Naive thymus-derived CD4-positive, alpha-beta T cell (primary cell): ENCODE results near the gene ILK. TPM values are rescaled to one million over a fixed set of nuclear protein-coding genes. Genes with fewer than 3 reads are reported as not detected.

Experiments
- ATAC-seq: fragments of 150-1000 bp; cut with Tn5 transposase; 2 replicates; pipeline ENCODE4 v1.10.0; 2021; ENCODE audit warnings: mild to moderate bottlenecking, moderate library complexity
- CTCF ChIA-PET: fragments of 350-600 bp; sonication (Branson Sonifier 250); formaldehyde crosslinking; loops from one replicate; lab custom pipeline; 2021; ENCODE audit warnings: antibody characterized with exemption; lab: Charles Lee
- POLR2A ChIA-PET: fragments of 350-600 bp; sonication (Branson Sonifier 250); formaldehyde crosslinking; loops from one replicate; lab custom pipeline; 2021; ENCODE audit warnings: antibody characterized with exemption, inconsistent platforms; lab: Charles Lee
- DNase-seq, 9 donors: peaks; one replicate each; pipeline versions ENCODE4 v3.0.0 to v3.0.0-alpha.2; 2020 to 2022; ENCODE audit warnings: mixed read lengths in 1 of 9
- H3K27ac ChIP-seq: one replicate; pipeline ENCODE4 v1.7.0; 2013; ENCODE audit warnings: mild to moderate bottlenecking, low read depth, low read length, moderate library complexity
- H3K27me3 ChIP-seq, 2 donors: one replicate each; pipeline ENCODE4 v1.7.0; 2013; ENCODE audit warnings: low read length in 2 of 2, mild to moderate bottlenecking in 2 of 2, moderate library complexity in 2 of 2; ENCODE audit not compliant: control insufficient read depth in 2 of 2, insufficient read depth in 2 of 2
- H3K36me3 ChIP-seq, 3 experiments: 1 replicate in 2 of 3; 2 replicates in 1 of 3; pipeline ENCODE4 v1.7.0; 2013; ENCODE audit warnings: low read length in 3 of 3, mild to moderate bottlenecking in 3 of 3, moderate library complexity in 1 of 3; ENCODE audit not compliant: insufficient read depth in 3 of 3, control insufficient read depth in 2 of 3
- H3K4me1 ChIP-seq, 2 donors: one replicate each; pipeline ENCODE4 v1.7.0; 2013; ENCODE audit warnings: low read length in 2 of 2, mild to moderate bottlenecking in 2 of 2, moderate library complexity in 1 of 2; ENCODE audit not compliant: control insufficient read depth in 2 of 2, insufficient read depth in 2 of 2
- H3K4me3 ChIP-seq: 2 replicates; pipeline ENCODE4 v1.7.0; 2013; ENCODE audit warnings: mild to moderate bottlenecking, low read length
- H3K9me3 ChIP-seq, 3 experiments: 1 replicate in 2 of 3; 2 replicates in 1 of 3; pipeline ENCODE4 v1.7.0; 2013; ENCODE audit warnings: low read length in 3 of 3; ENCODE audit not compliant: control insufficient read depth in 2 of 3
- H3K27ac Mint-ChIP-seq, 9 donors: one replicate each; pipeline ENCODE4 v1.8.0; 2020 to 2022; ENCODE audit warnings: mixed read lengths in 9 of 9, mild to moderate bottlenecking in 8 of 9, moderate library complexity in 5 of 9, inconsistent platforms in 2 of 9
- H3K27me3 Mint-ChIP-seq, 5 donors: one replicate each; pipeline ENCODE4 v1.8.0; 2021 to 2022; ENCODE audit warnings: mixed read lengths in 5 of 5, mild to moderate bottlenecking in 1 of 5
- H3K36me3 Mint-ChIP-seq, 5 donors: one replicate each; pipeline ENCODE4 v1.8.0; 2020 to 2022; ENCODE audit warnings: mixed read lengths in 5 of 5, mild to moderate bottlenecking in 3 of 5, inconsistent platforms in 1 of 5
- H3K4me1 Mint-ChIP-seq, 7 donors: one replicate each; pipeline ENCODE4 v1.8.0; 2020 to 2022; ENCODE audit warnings: mixed read lengths in 7 of 7, mild to moderate bottlenecking in 3 of 7, inconsistent platforms in 1 of 7
- H3K4me3 Mint-ChIP-seq, 10 donors: one replicate each; pipeline ENCODE4 v1.8.0; 2020 to 2022; ENCODE audit warnings: mild to moderate bottlenecking in 10 of 10, mixed read lengths in 10 of 10, moderate library complexity in 6 of 10, inconsistent platforms in 2 of 10
- H3K9me3 Mint-ChIP-seq, 11 donors: one replicate each; pipeline ENCODE4 v1.8.0; 2020 to 2022; ENCODE audit warnings: mixed read lengths in 11 of 11, mild to moderate bottlenecking in 4 of 11, inconsistent platforms in 1 of 11, moderate library complexity in 1 of 11
- intact Hi-C, 2 donors: fragments of 100-400 bp; cut with micrococcal nuclease; formaldehyde crosslinking; loops; one replicate each; pipeline ENCODE4 v1.15.1; 2023
- polyA plus RNA-seq, 2 donors: library from polyadenylated mRNA; unstranded; fragments of 300-500 nt; fragmentation: Illumina TruSeq; gene quantifications; one replicate each; pipeline ENCODE4 v1.2.3, GENCODE V29; 2021
- total RNA-seq, 6 experiments: library from RNA in 5 of 6; stranded (reverse) in 5 of 6; gene quantifications; 1 replicate in 5 of 6; 2 replicates in 1 of 6; pipeline ENCODE4 v1.2.3 and lab custom pipeline; 2021 to 2026

The ILK gene
- total and polyA plus RNA-seq, 7 experiments from 2014 or later, result 34.4 to 165 (median 79.7) TPM

DNA sequence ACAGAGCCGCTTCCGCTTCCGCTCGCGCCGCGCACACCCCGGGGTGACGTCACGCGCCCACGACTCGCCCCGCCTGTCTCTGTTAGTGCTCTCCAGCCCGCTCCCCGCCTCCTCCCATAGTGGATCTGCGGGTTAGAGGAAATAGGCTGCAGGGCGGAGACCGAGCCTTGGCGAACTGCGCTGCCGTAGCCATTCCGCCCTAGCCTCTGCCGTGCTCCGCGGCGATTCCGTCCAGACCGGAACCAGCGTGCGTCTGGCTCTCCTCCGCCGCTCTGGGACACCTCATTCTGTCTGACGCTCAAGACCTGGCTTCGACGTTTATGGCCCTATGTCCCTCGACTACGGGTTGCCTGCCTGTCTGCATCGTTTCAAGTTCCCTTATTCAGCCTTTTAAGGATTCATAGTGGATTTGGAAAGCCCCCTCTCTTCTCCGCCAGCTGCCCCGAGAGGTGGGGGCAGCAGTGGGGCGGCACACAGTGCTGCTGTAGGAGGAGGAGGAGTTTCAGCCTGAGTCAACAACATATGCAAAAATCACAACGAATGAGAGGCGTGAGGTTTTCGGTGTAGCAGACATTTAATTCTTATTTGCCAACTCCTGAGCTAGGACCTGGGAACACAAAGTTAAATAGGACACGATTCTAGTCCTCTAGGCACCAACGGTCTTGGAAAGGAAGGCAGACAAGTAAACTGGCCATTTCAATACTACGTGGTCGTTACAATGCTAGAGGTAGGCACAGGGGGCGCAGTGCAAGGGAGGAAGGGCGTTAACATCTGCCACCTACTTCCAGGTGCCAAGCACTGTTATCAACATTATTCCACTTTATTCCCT lies 8.9 kb downstream of the ILK start, which contains the start of gene TAF10:
Gene TAF10, minus strand, starts transcription at position 4 of the 829 bp plus-strand sequence. CDS start 27 bp downstream, outside the sequence.
- peaks cover 7 to 54% (median 17%) of the 10 kb centered on the region in 5 donors for H3K36me3 Mint-ChIP-seq

DNA sequence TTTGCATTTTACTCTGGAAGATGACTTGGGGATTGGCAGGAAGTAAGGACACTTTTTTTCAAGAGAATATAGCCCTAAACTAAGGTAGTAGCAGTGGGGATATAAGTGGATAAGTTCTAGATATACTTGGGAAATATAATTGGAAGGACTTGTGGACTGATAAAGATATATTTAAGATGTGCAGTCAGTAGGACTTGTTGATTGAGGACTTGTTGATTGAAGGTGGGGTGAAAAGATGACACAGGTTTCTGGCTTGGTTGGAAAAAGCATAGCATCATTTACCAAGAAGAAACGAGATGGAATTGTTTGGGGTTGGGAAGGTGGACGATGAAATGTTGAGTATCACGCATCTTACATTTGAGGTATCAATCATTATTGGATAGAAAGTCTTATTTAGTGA lies 9.9 kb downstream of the ILK start:
- H3K27me3 ChIP-seq, result no peaks in the 10 kb centered on the region
- no peaks in the 10 kb centered on the region for H3K27me3 Mint-ChIP-seq
- no peaks in the 10 kb centered on the region for H3K9me3 ChIP-seq
- DNase-seq, result no peak
- peaks cover 7 to 52% (median 17%) of the 10 kb centered on the region in 3 experiments for H3K36me3 ChIP-seq
- peak overlapping the region; percentile 91 for H3K27ac ChIP-seq
- no peak overlapping the region for H3K27ac Mint-ChIP-seq
- CTCF ChIA-PET, result interaction anchor here (1.3 to 3.9 kb wide), 3 partner anchors 9 to 70 kb away, joined by 7 to 19 read pairs (median 10); partner anchors contain the start of gene MRPL17
- ATAC-seq, result no peak
- H3K4me1 ChIP-seq, result peaks cover 23 to 30% of the 10 kb centered on the region in 2 donors
- intact Hi-C loops, result loop anchor here (2.0 to 10.0 kb wide), 2 partner anchors 133 to 901 kb away; partner anchors contain the start of gene PPFIBP2 (in 1 of the 2)
- POLR2A ChIA-PET, result interaction anchor here (1.8 to 10.3 kb wide), 10 partner anchors 8 to 135 kb away, joined by 4 to 170 read pairs (median 20); partner anchors contain the start of genes ARFIP2, ILK, MRPL17 and RRP8
- H3K4me3 ChIP-seq, result no peak overlapping the region
- no peak overlapping the region for H3K4me3 Mint-ChIP-seq
- peaks cover 9 to 46% (median 32%) of the 10 kb centered on the region in 7 donors for H3K4me1 Mint-ChIP-seq
- H3K9me3 Mint-ChIP-seq, result no peaks in the 10 kb centered on the region
- H3K36me3 Mint-ChIP-seq, result peaks cover 7 to 45% (median 17%) of the 10 kb centered on the region in 5 donors

More for the DNA sequence above, 8.9 kb downstream of the ILK start, which contains the start of gene TAF10:
- CTCF ChIA-PET, result interaction anchor here (0.6 to 3.9 kb wide), 13 partner anchors 8 to 125 kb away, joined by 3 to 19 read pairs (median 4); partner anchors contain the start of gene MRPL17
- peak within 1 kb of the TSS; percentile 83 for H3K4me3 ChIP-seq
- H3K9me3 Mint-ChIP-seq, result no peaks in the 10 kb centered on the region
- no peaks in the 10 kb centered on the region for H3K27me3 ChIP-seq
- peaks cover 9 to 46% (median 33%) of the 10 kb centered on the region in 7 donors for H3K4me1 Mint-ChIP-seq
- intact Hi-C loops, result loop anchor here (1.0 to 10.0 kb wide), 11 partner anchors 8 to 902 kb away; partner anchors contain the start of genes ARFIP2 (in 2 of the 2), FHIP1B (in 2 of the 2), MRPL17 (in 2 of the 2) and TIMM10B (in 2 of the 2)
- H3K4me1 ChIP-seq, result peaks cover 25% of the 10 kb centered on the region in 2 donors
- POLR2A ChIA-PET, result interaction anchor here (0.7 to 10.3 kb wide), 36 partner anchors 9 to 214 kb away, joined by 3 to 170 read pairs (median 6); partner anchors contain the start of genes ARFIP2, ILK, MRPL17 and RRP8
- peak; percentile 94 for ATAC-seq
- no peaks in the 10 kb centered on the region for H3K27me3 Mint-ChIP-seq
- DNase-seq, result peak; percentile 89 to 97 (median 95)
- peak within 1 kb of the TSS; percentile 91 for H3K27ac ChIP-seq
- peak within 1 kb of the TSS in 5 of 9 donors; percentile 90 to 98 (median 96) for H3K27ac Mint-ChIP-seq
- H3K36me3 ChIP-seq, result peaks cover 7 to 59% (median 17%) of the 10 kb centered on the region in 3 experiments
- H3K4me3 Mint-ChIP-seq, result peak within 1 kb of the TSS in 6 of 10 donors; percentile 84 to 94 (median 92)
- H3K9me3 ChIP-seq, result no peaks in the 10 kb centered on the region

DNA sequence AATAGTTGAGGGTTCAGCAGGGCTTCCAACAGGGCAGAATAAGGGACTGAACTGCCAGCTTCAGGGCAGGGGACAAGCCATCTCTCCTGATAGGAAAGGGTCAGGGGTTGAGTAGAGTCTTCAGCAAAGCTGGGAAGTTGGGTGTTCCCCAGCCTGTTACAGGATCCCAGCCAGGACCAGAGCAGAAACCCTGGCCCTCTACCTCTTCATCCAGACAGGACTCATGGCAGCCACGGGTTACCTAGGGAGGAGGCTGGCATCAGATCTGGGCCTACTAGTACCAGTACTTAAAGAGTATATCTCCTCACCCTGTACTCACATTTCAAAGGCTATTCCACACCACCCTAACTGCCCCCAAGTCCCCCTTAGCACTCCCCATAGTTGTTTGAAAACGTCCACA lies 10.9 kb downstream of the ILK start:
- Mint-ChIP-seq H3K9me3 (no peaks in the 10 kb centered on the region), H3K27me3 (no peaks in the 10 kb centered on the region), H3K4me3 (peak overlapping the region in 1 of 10 donors; percentile 15), H3K27ac (peak overlapping the region in 1 of 9 donors; percentile 27), H3K4me1 (peaks cover 9 to 38% (median 27%) of the 10 kb centered on the region in 7 donors), H3K36me3 (peaks cover 7 to 39% (median 17%) of the 10 kb centered on the region in 5 donors)
- no peak overlapping the region for H3K27ac ChIP-seq
- no peak for ATAC-seq
- intact Hi-C loops, result loop anchor here in 1 of 2 donors (10.0 kb wide), 1 partner anchor 900 kb away; the partner anchor contains the start of gene PPFIBP2
- no peak overlapping the region for H3K4me3 ChIP-seq
- H3K4me1 ChIP-seq, result peaks cover 23 to 34% of the 10 kb centered on the region in 2 donors
- ChIA-PET POLR2A (interaction anchor here (1.1 to 3.8 kb wide), 5 partner anchors 11 to 69 kb away, joined by 3 to 38 read pairs (median 8); partner anchors contain the start of genes ILK, MRPL17 and RRP8), CTCF (no interaction called here)
- H3K9me3 ChIP-seq, result no peaks in the 10 kb centered on the region
- DNase-seq, result no peak
- no peaks in the 10 kb centered on the region for H3K27me3 ChIP-seq
- H3K36me3 ChIP-seq, result peaks cover 3 to 42% (median 13%) of the 10 kb centered on the region in 3 experiments

DNA sequence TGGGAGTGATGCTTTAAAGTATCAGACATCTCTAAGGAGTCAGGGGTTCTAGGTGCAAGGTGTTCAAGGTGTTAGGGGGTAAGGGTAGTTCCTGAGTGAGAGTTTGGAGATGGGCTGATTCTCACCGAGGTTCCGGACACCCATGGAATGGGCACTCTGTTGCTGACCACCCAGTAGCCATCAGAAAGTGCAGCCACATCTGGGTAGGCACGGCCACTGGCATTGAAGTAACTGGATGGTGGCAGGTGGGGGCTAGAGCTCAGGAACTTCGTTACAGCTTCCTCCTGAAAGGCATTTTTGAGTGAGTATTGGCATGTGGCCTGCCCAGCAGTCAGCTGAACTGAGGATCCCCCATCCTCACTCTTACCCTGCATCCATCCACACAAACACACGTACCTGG lies 11.5 kb downstream of the ILK start:
- Histone ChIP-seq H3K27ac (no peak overlapping the region), H3K4me1 (peaks cover 23 to 38% of the 10 kb centered on the region in 2 donors), H3K4me3 (no peak overlapping the region), H3K9me3 (no peaks in the 10 kb centered on the region), H3K27me3 (no peaks in the 10 kb centered on the region), H3K36me3 (peaks cover 0 to 36% (median 9%) of the 10 kb centered on the region in 3 experiments)
- Mint-ChIP-seq H3K4me1 (peaks cover 9 to 32% (median 22%) of the 10 kb centered on the region in 7 donors), H3K27ac (peak overlapping the region in 3 of 9 donors; percentile 11 to 63 (median 57)), H3K4me3 (peak overlapping the region in 1 of 10 donors; percentile 15), H3K9me3 (no peaks in the 10 kb centered on the region), H3K36me3 (peaks cover 7 to 33% (median 11%) of the 10 kb centered on the region in 5 donors), H3K27me3 (no peaks in the 10 kb centered on the region)
- ChIA-PET POLR2A (interaction anchor here (1.1 to 2.9 kb wide), 2 partner anchors 57 to 68 kb away, joined by 3 to 8 read pairs; partner anchors contain the start of gene MRPL17), CTCF (no interaction called here)
- intact Hi-C loops, result loop anchor here (5.0 to 10.0 kb wide), 4 partner anchors 37 to 988 kb away; partner anchors contain the start of genes PPFIBP2 (in 1 of the 2) and TRIM34 (in 1 of the 2)
- ATAC-seq (no peak), DNase-seq (no peak)

DNA sequence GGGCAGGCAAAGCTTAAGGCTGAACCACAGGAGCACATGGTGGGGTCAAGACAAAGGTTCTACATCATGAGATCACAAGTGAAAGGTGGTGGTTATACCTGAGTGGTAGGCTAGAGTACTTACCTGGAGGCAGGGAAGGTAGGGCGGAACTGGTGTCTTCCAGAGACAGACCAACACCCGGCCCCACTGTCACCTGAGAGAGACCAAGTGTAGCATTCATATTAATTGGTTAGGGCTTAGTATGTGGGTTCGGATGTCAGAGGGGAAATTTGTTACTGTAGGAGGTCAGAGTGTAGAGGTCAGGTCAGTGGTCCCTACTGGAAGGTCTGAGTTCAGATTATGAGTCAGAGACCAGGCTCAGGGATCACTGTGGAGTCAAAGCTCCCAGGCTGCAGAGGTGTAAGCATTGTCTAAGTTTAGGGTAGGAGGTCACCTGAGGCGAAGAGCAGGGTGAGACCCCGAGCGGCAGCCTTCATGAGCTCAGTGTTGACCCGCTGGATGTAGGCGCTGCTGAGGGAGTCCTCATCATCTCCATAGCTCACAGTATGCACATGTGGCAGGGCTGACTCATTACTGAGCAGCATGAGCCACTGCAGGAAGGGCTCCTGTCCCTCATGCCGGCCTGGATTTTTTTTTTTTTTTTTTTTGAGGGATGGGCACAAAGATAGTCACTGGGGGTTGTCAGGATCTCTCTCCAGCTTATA lies 12.5 kb downstream of the ILK start:
- H3K4me1 ChIP-seq, result peaks cover 17 to 36% of the 10 kb centered on the region in 2 donors
- no peaks in the 10 kb centered on the region for H3K27me3 ChIP-seq
- peaks cover 0 to 26% (median 0%) of the 10 kb centered on the region in 3 experiments for H3K36me3 ChIP-seq
- DNase-seq (no peak), ATAC-seq (no peak)
- POLR2A ChIA-PET, result interaction anchor here (0.7 to 2.9 kb wide), 3 partner anchors 38 to 73 kb away, joined by 3 to 8 read pairs (median 7); partner anchors contain the start of gene MRPL17
- H3K4me3 ChIP-seq, result no peak overlapping the region
- H3K9me3 Mint-ChIP-seq, result no peaks in the 10 kb centered on the region
- no peaks in the 10 kb centered on the region for H3K27me3 Mint-ChIP-seq
- no peaks in the 10 kb centered on the region for H3K9me3 ChIP-seq
- CTCF ChIA-PET, result interaction anchor here (1.1 kb wide), 1 partner anchor 67 kb away, joined by 3 read pairs; the partner anchor contains the start of gene MRPL17
- peak overlapping the region in 4 of 10 donors; percentile 2 to 60 (median 30) for H3K4me3 Mint-ChIP-seq
- peaks cover 7 to 24% (median 10%) of the 10 kb centered on the region in 5 donors for H3K36me3 Mint-ChIP-seq
- peaks cover 9 to 22% (median 13%) of the 10 kb centered on the region in 7 donors for H3K4me1 Mint-ChIP-seq
- no peak overlapping the region for H3K27ac ChIP-seq
- peak overlapping the region in 6 of 9 donors; percentile 8 to 57 (median 22) for H3K27ac Mint-ChIP-seq
- intact Hi-C loops, result loop anchor here (5.0 to 10.0 kb wide), 4 partner anchors 36 to 989 kb away; partner anchors contain the start of genes PPFIBP2 (in 1 of the 2) and TRIM34 (in 1 of the 2)
